ENCODE data around the gene CDK19. TPM values are rescaled to one million over a fixed set of nuclear protein-coding genes. Genes with fewer than 3 reads are reported as not detected.

Gene CDK19
- total and polyA plus RNA-seq, 2 experiments from 2014 or later, result 7.7 to 10.1 TPM

GRCh38 chr6:110852773-110853172 lies 37.5 kb upstream of the CDK19 start (continued):
- TF ChIP-seq ZNF462 (CRISPR knock-in tag; IDR thresholded peaks at IDR 0.05), result no peak
- TF ChIP-seq CTCF (conservative IDR thresholded peaks at IDR 0.05; ENCODE audit: low read depth in 2 of 2), result no peak
- TF ChIP-seq NANOG (IDR thresholded peaks at IDR 0.05; ENCODE audit: borderline replicate concordance), result no peak

- H3K27me3 Mint-ChIP-seq (ENCODE audit: insufficient read depth, low read depth, poor library complexity), result peaks cover 3% of the 10 kb centered on the region
- Histone ChIP-seq H3F3A (replicated peaks; ENCODE audit: low read depth) (0 out of 2 replicates have a peak, but pooled peaks cover 4% of the 10 kb centered on the region), H3K27ac (ENCODE audit: low read depth) (no peak overlapping the region), H3K36me3 (ENCODE audit: insufficient read depth) (no peaks in the 10 kb centered on the region), H3K4me3 (no peak overlapping the region), H3K27me3 (ENCODE audit: insufficient read depth) (no peaks in the 10 kb centered on the region), H2AFZ (no peak overlapping the region), H3K79me2 (replicated peaks; ENCODE audit: insufficient read depth) (no peaks in the 10 kb centered on the region), H3K9me2 (ENCODE audit: insufficient read depth) (no peaks in the 10 kb centered on the region), H4K20me1 (replicated peaks; ENCODE audit: insufficient read depth) (no peaks in the 10 kb centered on the region; the same call in 1 of the 2 replicates), H3K4me2 (no peak overlapping the region), H3K4me1 (ENCODE audit: insufficient read depth) (no peaks in the 10 kb centered on the region)
- H3K36me3 Mint-ChIP-seq (ENCODE audit: low read depth), result no peaks in the 10 kb centered on the region
- no peak overlapping the region for H3K27ac Mint-ChIP-seq
- H3K4me3 Mint-ChIP-seq, result no peak overlapping the region
- DNase-seq (ENCODE audit: low spot score), result no peak
- no peaks in the 10 kb centered on the region for H3K9me3 Mint-ChIP-seq
- no peaks in the 10 kb centered on the region for H3K4me1 Mint-ChIP-seq
- ATAC-seq, result no peak
- no peak for TF ChIP-seq CTCF (conservative IDR thresholded peaks at IDR 0.05; ENCODE audit: low read depth in 2 of 2)
- TF ChIP-seq JUNB (IDR thresholded peaks at IDR 0.05; ENCODE audit: unreplicated experiment), result no peak
- TF ChIP-seq POLR2AphosphoS5 (IDR thresholded peaks at IDR 0.05; ENCODE audit: low read depth), result no peak
- TF ChIP-seq ZNF114 (CRISPR knock-in tag; IDR thresholded peaks at IDR 0.05), result no peak
- no peak for TF ChIP-seq EZH2phosphoT487 (IDR thresholded peaks at IDR 0.05; ENCODE audit: unreplicated experiment)
- TF ChIP-seq REST (IDR thresholded peaks at IDR 0.05; ENCODE audit: unreplicated experiment), result no peak
- TF ChIP-seq EZH2 (IDR thresholded peaks at IDR 0.05; ENCODE audit: low read depth, unreplicated experiment), result no peak
- no peak for TF ChIP-seq ZNF331 (CRISPR knock-in tag; IDR thresholded peaks at IDR 0.05; ENCODE audit: low read depth)
These were observed 34.5 kb upstream of the CDK19 start for GRCh38 chr6:110849781-110850180.
